Measurements from ENCODE around the gene ATP2A2. TPM values are rescaled to one million over a fixed set of nuclear protein-coding genes. Genes with fewer than 3 reads are reported as not detected.

ATP2A2 gene
- total RNA-seq, 2 donors from 2014 or later, result 248 to 311 TPM

DNA sequence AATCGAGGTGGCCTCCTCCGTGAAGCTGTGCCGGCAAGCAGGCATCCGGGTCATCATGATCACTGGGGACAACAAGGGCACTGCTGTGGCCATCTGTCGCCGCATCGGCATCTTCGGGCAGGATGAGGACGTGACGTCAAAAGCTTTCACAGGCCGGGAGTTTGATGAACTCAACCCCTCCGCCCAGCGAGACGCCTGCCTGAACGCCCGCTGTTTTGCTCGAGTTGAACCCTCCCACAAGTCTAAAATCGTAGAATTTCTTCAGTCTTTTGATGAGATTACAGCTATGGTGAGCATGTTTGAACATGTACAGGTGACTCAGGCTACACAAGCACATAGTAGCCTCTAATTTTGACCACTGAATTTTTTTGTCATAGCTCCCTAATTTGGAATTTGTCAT lies 59.7 kb downstream of the ATP2A2 start:
- Histone ChIP-seq H3K9me3 (no peaks in the 10 kb centered on the region), H3K4me3 (no peak overlapping the region), H3K27me3 (no peaks in the 10 kb centered on the region), H3K27ac (no peak overlapping the region), H3K4me1 (no peaks in the 10 kb centered on the region), H3K9ac (ENCODE audit: low read depth in 2 of 2, low read length in 2 of 2) (no peak overlapping the region), H3K36me3 (peaks cover 64% of the 10 kb centered on the region)
- TF ChIP-seq, protein P1, sequence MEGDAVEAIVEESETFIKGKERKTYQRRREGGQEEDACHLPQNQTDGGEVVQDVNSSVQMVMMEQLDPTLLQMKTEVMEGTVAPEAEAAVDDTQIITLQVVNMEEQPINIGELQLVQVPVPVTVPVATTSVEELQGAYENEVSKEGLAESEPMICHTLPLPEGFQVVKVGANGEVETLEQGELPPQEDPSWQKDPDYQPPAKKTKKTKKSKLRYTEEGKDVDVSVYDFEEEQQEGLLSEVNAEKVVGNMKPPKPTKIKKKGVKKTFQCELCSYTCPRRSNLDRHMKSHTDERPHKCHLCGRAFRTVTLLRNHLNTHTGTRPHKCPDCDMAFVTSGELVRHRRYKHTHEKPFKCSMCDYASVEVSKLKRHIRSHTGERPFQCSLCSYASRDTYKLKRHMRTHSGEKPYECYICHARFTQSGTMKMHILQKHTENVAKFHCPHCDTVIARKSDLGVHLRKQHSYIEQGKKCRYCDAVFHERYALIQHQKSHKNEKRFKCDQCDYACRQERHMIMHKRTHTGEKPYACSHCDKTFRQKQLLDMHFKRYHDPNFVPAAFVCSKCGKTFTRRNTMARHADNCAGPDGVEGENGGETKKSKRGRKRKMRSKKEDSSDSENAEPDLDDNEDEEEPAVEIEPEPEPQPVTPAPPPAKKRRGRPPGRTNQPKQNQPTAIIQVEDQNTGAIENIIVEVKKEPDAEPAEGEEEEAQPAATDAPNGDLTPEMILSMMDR (IDR thresholded peaks at IDR 0.05), result no peak
- DNase-seq, result no peak
- intact Hi-C loops (cut with DNase I), result no loop called here

DNA sequence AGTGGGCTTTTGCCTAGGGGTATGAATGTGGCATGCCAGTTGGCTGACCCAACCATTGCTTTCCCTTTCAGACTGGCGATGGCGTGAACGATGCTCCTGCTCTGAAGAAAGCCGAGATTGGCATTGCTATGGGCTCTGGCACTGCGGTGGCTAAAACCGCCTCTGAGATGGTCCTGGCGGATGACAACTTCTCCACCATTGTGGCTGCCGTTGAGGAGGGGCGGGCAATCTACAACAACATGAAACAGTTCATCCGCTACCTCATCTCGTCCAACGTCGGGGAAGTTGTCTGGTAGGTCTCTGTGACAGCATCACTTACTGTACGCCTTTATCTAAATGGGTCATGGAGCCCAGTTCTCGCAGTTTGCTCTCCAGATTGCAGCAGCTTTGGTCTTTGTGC lies 61.1 kb downstream of the ATP2A2 start:
- Histone ChIP-seq H3K36me3 (peaks cover 70% of the 10 kb centered on the region), H3K9me3 (no peaks in the 10 kb centered on the region), H3K9ac (ENCODE audit: low read depth in 2 of 2, low read length in 2 of 2) (no peak overlapping the region), H3K4me3 (no peak overlapping the region), H3K4me1 (no peaks in the 10 kb centered on the region), H3K27me3 (no peaks in the 10 kb centered on the region), H3K27ac (no peak overlapping the region)
- intact Hi-C loops (cut with DNase I), result no loop called here
- DNase-seq, result no peak
- TF ChIP-seq, protein P1 (IDR thresholded peaks at IDR 0.05), result no peak

DNA sequence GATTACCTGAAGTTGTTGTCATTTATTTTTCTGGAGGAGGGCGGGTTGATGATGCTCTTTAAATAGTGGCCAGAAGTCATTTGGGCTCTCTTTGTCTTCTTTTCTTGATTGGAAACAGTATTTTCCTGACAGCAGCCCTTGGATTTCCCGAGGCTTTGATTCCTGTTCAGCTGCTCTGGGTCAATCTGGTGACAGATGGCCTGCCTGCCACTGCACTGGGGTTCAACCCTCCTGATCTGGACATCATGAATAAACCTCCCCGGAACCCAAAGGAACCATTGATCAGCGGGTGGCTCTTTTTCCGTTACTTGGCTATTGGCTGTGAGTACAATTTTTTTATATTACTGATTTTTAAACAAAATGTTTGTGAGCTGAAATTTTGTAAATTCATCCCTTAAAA lies 62.1 kb downstream of the ATP2A2 start:
- Histone ChIP-seq H3K36me3 (peaks cover 72% of the 10 kb centered on the region), H3K27ac (no peak overlapping the region), H3K9ac (ENCODE audit: low read depth in 2 of 2, low read length in 2 of 2) (no peak overlapping the region), H3K27me3 (no peaks in the 10 kb centered on the region), H3K9me3 (no peaks in the 10 kb centered on the region), H3K4me3 (no peak overlapping the region), H3K4me1 (no peaks in the 10 kb centered on the region)
- intact Hi-C loops (cut with DNase I), result no loop called here
- TF ChIP-seq, protein P1 (IDR thresholded peaks at IDR 0.05), result no peak
- no peak for DNase-seq

DNA sequence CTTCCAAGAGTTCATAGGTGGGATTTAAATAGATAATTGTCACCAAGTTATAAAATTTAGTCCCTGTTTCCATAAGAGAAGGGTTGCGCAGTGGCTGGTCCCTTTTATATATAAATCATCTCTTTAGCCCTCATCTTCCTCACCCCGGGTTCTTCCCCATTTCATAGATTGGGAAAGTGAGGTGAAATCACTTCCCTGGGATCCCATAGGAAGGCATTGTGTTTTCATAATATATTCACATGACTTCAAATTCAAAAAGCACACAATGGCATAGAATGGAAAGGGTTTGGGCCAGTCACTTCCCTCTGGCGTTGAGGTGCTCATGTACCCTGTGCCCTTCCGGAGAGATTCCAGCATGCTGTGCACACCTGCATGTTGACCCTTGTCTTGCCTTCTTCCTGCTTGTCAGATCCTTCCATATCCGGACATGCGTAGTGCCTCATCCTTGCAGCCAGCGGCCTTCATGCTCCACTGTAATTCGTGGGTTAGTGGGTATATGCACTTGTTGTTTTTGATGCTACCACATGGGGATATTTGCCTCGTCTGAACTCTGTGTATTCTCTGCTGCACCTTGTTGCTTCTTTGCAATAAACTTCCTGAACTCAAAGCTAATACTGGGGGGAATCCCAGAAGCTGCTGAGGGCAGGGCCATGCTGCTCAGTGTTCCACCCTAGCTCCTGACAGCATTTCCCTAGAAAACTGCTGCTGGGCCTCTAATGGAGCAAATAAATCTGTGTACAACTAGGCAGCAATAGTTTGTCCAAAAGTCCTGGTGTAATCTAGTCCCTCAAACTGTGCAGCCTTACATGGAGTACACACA lies 62.9 kb downstream of the ATP2A2 start:
- Histone ChIP-seq H3K27ac (no peak overlapping the region), H3K9ac (ENCODE audit: low read depth in 2 of 2, low read length in 2 of 2) (no peak overlapping the region), H3K9me3 (no peaks in the 10 kb centered on the region), H3K27me3 (no peaks in the 10 kb centered on the region), H3K36me3 (peaks cover 64% of the 10 kb centered on the region), H3K4me1 (no peaks in the 10 kb centered on the region), H3K4me3 (no peak overlapping the region)
- intact Hi-C loops (cut with DNase I), result no loop called here
- TF ChIP-seq, protein P1 (IDR thresholded peaks at IDR 0.05), result no peak
- no peak for DNase-seq

GRCh38 chr12:110344657-110345056 lies 63.6 kb downstream of the ATP2A2 start:
- intact Hi-C loops (cut with DNase I), result no loop called here

More at GRCh38 chr12:110344657-110345056, 63.6 kb downstream of the ATP2A2 start:
- no peak overlapping the region for H3K27ac ChIP-seq
- DNase-seq, result no peak
- no peaks in the 10 kb centered on the region for H3K9me3 ChIP-seq
- H3K9ac ChIP-seq (ENCODE audit: low read depth in 2 of 2, low read length in 2 of 2), result no peak overlapping the region
- TF ChIP-seq, protein P1 (IDR thresholded peaks at IDR 0.05), result no peak
- no peaks in the 10 kb centered on the region for H3K4me1 ChIP-seq
- H3K27me3 ChIP-seq, result no peaks in the 10 kb centered on the region
- H3K4me3 ChIP-seq, result no peak overlapping the region
- peaks cover 64% of the 10 kb centered on the region for H3K36me3 ChIP-seq

Data from colonic mucosa (tissue), 4 donors.